Kasumi-1 (cell line): Measurements from ENCODE around the gene NEU2.

Source experiments
- DNase-seq, 2 experiments: peaks; one replicate each; lab custom pipeline; 2025; lab: John Stamatoyannopoulos, UW

Gene NEU2

DNA sequence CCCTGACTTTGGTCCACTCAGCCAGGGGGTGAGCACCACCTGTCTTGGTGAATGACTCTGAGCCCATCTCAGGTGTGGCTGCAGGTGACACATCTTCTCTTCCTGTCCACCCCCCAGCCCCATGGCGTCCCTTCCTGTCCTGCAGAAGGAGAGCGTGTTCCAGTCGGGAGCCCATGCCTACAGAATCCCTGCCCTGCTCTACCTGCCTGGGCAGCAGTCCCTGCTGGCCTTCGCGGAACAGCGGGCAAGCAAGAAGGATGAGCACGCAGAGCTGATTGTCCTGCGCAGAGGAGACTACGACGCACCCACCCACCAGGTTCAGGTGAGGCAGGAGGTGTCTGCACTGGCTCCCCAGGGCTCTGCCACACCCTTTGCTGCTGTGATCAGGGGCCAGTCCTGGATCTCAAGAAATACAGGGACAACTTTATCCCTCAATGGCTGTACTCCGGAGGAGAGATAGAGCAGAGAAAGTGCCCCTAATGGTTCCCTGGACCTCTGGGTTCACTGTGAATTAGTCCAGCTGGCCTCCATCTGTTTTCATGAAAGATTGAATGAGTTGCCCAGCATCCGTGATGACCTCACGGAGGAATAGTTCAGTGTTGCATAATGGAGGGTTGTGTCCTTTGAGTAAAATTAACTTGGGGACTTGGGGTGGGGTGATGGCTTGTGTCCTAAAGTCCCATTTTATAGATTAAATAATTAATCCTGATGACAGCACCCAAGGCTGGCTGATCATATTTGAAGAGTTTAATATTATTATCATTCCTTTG, at the start of gene NEU2:
Gene NEU2, plus strand, starts transcription at position 122 of the 770 bp plus-strand sequence. Its CDS starts 0 bp downstream, at position 122.
- DNase-seq = no peak

DNA sequence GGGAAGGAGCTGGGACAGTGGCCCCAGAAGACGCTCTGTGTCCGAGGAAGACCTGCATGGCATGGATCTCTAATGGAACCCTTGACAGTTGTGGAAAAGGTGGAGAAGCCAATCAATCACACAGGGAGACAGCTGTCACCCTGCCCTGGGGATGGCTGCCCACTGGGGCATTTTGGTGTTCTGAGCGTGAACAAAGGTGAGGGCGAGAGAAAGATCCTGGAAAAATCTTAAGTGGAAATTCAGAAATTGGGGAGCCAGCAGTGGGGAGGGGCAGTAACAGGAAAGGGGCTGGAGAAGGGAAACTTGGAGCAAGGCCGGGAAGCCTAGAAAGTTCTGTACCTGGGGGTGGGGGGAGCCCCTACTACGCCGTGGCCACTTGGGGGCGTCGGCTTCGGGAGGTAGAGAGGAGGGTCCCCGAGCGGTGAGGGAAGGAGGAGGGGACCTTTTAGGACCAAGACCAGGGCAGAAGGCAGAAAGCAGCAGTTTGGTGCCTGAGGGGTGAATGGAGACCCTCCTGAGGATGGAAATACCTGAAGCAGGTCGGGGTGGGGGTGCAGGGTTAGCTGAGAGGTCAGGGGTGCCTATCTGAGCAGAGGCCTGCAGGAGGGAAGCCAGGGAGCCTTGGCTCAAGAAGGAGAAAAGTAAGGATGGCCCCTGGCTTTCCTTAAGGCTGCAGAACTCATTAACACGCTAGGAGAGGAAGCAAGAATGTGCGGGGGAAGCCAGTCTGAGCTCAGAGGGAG, 49.4 kb upstream of the NEU2 start:
- DNase-seq = no peak

DNA sequence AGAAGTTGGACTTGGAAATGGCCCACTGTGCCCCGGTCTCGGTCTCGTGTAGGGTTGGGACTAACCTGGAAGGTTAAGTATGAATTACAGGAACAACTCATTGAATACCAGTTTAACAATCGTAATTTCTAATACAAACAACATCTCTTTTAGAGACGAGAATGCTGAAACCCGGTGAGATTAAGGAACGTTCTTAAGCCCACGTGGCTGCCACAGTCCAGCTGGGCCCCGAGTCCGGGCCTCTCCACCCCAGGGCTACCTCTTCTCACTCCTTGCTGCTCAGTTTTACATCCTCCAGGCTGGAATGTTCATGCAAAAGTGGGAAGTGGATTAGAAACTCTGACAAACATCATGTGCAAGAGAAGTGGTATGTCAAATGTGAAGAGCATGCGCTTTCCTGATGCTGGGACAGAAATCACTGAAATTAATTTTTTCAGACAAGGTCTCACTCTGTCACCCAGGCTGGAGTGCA, 48.8 kb upstream of the NEU2 start:
- no peak for DNase-seq

DNA sequence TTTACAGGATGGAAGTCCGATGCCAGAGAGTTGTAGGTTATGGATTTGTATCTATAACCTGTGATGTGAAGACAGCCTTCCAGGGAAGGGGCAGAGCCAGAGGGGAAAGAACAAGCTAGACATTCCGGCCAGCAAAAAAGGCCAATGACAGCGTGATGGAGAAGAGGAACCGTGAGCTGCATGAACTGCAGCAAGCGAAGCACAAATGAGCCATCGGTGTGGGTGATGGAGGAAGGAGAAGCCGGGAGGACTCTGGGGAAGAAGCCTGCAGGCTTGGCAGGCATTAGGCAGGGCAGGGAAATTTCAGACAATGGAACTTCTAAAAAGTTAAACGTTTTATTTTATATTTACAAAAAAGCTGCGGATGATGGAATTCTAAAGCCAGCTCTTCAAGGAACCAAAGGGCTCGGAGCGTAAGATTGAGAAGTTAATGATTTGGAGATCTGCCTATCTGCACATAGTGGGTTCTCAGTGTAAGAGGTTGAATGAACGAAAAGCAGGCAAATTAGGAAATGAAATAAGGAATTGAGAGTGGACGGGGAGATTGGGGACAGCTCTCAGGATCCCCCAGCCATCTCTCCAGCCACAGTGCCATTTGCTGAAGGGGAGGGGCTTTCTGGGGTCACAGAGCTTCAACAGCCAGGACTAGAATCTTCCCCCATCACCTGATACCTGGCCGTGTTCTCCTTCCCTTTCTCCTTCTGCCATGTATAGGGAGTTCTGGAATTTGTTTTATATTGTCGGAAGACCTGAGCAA, 47.8 kb upstream of the NEU2 start:
- DNase-seq = no peak

DNA sequence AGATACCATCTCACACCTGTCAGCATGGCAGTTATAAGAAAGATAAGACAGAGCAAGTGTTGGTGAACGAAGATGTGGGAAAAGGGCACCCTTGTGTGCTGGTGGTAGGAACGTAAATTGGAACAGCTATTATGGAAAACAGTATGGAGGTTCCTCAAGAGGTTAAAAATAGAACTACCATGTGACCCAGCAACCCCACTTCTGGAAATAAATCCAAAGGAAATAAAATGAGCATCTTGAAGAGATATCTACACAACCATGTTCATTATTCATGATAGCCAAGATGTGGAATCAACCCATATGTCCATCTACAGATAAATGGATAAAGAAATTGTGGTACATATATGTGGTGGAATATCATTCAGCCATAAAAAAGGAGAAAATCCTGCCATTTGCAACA, 46.3 kb upstream of the NEU2 start:
- DNase-seq = no peak

DNA sequence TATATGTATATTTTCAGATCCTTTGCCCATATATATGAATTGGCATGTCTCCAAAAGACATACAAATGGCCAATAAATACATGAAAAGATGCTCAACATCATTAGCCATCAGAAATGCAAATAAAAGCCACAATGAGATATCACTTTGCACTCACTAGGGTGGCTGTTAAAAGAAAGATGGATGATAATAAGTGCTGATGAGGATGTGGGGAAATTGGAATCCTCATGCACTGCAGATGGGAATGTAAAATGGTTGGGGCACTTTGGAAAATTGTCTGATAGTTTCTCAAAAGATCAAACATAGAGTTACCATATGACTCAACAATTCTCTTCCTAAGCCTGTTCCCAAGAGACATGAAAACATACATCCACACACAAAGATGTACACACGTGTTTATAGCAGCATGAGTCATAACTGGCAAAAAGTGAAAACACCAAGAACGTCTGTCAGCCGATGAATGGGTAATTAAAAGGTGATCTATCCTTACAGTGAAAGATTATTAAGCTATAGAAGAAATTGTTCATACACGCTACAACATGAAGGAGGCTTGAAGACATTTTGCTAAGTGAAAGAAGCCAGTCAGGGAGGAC, 39.1 kb upstream of the NEU2 start:
- DNase-seq = no peak

DNA sequence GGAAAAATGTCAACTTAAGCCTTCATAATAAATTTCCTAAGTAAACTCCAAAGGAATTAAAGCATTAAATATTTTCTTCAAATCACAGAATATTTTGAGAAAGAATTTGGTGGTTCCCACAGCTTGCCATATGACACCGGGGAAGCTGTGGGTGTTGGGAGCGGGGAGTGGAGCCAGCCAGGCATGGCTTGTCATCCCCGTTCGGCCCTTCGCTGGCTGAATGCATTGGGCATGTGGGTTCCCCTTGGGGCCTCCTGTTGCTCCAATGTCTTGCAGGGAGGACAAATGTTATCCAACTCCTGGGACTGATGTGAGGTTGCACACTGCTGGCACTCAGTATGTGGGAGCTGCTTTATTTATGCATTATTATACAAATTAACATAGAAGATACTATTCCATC, 38.0 kb upstream of the NEU2 start:
- no peak for DNase-seq

DNA sequence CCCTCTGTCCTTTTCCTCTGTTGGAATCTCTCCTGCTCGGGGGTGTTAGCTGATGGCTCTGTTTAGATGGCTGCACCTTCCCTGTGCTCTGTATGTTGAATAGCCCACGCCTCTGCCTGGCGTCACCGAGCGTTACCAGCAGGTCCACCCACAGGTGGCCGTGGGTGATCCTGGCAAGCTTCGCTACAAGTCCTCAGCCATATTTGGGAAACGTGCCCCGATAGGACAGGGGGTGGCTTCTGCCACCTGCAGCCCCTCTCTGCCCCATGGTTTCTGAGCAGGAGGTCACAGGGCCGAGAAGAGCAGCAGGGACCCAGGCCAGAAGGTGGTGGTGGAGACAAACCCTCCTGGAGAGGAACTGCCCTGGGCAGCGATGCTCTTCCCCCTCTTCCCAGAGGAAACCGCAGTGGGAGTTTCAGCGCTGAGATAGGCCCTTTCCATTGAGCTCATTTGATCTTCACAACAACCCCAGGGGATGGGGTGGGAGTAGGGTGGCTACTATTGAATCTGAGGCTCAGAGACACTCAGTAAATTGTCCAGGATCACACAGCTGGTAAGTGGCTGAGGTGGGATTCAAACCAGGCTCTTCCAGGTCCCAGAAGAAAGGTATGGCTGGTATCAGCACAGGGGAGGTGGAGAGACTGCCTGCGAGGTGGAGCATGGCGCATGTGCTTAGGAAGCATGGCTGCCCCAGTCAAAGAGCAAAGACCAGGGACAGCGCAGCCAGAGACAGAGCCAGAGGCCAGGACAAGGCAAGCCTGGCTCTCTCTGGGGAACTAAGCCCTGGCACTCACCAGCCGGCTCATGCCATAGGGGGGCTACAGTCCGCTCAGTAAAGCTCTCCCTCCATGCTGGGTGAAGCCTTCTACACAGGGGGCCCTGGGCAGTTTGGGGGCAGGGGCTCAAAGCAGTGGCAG, 34.5 kb upstream of the NEU2 start:
- DNase-seq = no peak

DNA sequence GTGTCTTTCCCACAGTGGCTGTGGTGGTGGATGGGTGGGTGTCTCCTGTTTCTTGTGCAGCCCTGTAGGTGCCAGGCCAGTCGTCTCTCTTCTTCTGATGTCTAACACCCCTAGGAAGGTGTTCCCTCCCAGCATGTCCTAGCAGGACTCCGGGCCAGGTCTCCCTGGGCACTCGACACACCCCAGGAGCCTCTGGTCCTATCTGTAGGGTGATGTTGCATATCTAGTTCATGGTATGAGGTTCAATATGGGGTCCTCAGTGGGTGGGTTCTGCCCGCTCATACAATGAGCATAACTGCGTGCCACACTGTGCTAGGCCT, 33.8 kb upstream of the NEU2 start:
- no peak for DNase-seq

DNA sequence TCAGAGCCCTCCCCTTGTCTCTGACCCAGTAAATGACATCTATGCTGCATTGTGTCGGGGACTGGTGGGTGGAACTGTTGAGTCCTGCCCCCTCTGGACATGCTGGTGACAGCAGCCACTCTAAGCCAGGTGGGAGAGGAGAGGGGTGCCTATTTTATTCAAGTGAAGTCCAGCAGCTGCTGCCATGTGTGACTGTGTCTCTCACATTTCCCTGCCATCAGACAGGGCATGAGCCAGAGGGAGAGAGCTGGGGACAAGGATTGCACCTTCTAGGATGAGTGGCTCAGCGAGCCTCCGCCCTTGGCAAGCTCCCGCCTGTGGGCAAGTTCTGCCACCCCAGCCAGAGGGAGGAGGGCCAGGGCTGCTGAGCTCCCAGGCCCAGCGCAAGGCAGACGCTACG, 33.1 kb upstream of the NEU2 start:
- DNase-seq = no peak

DNA sequence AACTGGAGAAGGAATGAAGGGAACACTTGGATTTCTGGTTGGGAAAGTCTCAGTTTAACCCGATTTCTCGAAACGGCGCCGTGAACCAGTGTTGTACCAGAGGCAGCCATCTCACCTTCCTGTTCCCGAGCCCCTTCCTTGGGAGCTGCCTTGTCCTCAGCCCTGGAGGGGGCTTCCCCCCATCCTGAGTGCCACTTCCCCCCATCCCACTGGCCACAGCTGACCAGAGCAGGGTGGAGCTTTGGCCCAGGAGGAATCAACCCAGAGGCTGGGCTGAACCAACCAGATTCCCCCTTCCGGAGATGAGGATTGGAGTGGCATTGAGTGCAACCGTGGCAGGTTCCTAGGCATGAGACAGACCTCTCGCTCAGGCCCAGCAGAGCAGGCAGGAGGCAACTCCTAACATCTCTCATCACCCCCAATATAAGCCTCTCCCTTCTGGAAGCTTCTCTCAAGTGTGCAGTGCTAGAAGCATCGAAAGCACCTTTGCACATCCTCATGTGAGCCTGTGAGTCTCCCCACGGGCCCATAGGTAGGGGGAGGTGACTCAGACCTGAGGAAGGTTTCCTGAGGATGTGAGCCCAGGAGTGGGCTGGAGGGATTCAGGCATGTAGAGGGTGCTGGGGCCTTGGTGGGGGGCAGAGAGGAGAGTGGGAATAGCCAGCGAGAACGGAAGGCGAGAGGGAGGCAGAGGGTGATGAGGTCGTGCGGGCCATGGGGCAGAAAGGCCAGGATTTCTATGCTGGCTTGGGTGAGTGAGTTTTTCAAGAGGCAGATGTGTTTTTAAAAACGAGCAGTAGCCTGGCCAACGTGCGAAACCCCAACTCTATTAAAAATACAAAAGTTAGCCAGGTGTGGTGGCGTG, 31.4 kb upstream of the NEU2 start:
- DNase-seq = no peak

DNA sequence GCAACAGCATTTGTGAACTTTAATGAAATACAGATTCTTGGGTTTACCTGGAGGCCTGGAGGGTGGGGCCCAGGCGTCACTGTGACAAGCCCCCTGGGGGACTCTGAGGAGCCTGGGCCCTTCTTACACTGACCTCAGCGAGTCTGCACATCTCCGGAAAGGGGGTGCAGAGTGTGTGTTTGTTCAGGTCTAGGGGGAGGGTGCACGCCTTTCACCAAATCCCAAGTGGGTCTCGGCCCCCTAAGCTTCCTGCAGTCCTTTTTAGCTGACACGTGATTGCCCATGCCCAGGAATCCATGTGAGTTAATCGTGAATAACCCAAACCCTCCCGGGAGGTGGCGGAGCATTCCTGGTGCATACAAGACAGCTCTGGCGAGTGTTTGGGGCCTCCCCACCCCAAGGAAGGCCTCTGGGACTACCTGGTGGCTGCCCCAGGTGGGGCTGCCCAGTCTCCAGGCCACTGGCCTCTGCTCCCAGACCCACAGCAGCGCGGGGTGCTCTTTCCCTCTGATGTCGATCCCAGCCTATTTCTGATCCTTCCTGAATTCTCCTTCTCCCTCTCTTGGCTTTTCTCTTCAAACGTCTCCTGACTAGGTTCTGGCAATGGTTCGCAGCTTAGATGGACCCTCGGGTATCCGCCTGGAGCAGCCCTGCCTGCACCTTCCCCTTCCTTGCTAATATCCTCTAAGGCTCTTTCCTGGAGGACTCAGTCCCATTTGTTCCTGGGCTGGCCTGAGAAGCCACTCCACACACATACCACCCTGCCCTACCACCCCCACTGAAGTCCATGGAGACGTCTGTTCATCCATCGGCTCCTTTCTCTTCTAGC, 29.4 kb upstream of the NEU2 start:
- no peak for DNase-seq

DNA sequence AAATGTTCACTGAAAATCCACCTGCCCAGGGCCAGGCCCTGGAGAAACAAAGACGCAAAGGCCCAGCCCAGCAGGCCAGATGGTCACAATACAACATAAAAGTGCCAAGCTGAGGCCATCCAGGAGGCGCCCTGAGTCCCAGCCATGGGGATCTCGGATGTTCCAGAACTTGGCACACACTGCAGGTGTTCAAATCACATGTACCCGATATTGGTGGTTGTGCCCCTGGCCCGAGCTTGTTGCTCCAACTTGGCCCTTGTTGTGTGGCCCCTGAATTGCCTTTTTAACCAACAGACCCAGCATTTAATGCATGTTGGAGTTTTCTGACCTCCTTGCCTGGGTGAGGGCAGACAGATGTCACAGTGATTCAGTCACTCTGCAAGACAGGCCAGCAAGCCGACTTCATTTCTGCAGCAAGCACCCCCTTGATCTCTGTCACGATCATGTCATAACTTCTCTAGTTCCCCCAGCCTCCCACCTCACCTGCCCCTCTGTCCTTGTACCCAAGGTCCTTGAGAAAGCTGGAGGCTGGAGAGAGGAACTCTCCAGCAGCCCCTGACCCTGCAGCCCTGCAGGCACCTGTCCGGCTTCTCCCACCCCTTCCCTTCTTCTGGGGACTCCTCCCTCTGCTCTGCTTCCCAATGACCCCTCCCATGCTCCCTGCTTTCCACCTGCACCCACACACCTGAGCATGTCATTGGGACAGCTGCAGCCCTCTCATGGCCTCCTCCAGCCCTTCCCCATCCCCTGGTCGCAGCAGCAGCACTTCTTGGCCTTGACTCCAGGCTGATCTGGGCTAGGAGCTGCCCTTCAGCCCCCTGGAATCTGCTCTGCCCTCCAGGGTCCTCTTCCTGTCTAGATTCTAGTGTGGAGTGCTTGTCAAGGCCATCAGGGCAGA, 28.6 kb upstream of the NEU2 start:
- no peak for DNase-seq

DNA sequence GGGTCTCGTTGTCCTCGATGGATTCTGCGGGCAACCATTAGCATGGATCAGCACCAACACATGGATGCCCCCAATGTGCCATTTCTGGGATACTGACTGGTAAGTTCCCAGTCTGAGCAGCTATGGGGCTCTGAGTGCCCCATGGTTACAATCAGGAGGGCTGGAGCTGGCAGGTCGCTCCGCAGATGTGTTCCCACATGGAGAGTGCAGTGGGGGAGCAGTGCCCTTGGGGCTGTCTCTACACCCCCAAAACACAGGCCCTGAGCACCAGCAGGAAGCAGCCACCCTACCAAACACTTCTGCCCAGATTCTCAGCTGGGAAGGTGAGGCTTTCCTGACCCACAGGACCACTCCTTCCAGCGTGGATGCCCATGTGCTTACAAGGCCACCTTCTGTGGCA, 27.4 kb upstream of the NEU2 start:
- no peak for DNase-seq

DNA sequence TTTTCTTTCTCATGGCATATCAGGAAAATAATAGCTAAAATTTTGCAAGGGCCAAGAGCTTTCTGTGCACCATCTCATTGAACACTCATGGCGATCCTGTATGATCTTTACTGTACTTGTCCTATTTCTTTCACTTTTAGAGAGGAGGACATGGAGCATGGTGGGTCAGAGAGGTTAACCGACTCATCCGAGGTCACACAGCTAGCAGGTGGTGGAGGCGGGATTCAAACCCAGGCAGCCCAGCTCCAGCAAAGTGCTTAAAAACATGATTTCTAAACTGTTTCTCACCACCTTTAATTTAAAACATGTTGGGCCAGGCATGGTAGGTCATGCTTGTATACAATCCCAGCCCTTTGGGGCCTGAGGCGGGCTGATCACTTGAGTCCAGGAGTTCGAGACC, 25.8 kb upstream of the NEU2 start:
- DNase-seq = no peak

DNA sequence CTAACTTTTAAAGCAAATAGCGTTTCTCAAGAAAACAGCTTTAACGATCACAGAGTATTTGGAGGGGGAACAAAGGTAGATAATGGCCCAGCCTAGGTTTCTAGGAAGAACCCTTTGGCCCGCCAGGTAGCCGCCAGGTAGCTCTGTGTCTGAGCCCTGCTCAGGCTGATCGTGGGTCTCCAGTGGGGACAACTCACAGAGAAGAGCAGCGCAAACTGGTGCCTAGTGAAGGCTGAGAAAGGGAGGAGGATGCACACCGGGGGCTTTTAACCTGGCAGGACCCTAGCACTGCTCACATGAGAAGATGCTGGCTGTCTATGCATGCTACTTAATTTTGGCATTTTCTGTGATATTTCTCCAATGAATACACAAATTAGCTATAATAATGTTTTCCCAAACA, 25.2 kb upstream of the NEU2 start:
- DNase-seq = no peak

DNA sequence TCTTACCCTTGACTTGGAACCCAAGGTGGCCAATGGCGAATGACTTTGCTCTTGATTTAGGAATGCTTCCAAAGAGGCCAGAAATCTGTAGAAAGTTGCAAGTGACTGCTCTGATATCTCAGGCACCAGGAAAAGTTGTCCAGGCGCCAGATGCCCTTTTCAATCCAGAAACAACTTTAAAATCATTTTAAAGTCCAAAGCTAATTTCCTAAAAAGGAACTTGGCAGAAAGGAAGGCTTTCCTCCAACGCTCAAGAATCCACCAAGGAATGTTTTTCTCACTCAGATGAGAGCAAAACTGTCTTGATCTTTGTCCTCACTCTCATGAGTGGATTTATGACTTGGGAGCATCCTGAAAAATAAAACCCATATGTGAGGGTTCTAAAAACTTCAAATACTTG, 24.7 kb upstream of the NEU2 start:
- no peak for DNase-seq

DNA sequence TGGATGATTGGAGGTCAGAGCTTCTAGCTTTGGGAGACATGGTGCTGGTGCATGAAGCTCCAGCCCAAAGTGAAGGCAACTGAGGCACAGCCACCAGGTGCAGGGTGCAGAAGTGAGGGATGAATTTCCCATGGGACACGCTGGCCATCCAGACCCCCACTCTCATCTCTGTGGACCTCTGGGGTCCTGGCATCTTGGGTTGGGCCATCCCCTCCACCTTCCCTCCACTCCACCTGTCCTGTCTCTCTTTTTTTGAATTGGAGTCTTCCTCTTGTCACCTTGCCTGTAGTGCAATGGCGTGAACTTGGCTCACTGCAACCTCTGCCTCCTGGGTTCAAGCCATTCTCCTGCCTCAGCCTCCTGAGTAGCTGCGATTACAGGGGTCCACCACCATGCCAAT, 22.8 kb upstream of the NEU2 start:
- DNase-seq = no peak
